Astrocyte (in vitro differentiated cells and primary cell): ENCODE data around the gene C21orf91. TPM values are rescaled to one million over a fixed set of nuclear protein-coding genes. Genes with fewer than 3 reads are reported as not detected.

ENCODE experiments used
- DNase-seq: peaks from one replicate; pipeline ENCODE4 v3.0.0-alpha.2; 2010; ENCODE audit warnings: low read depth
- FAIRE-seq: peaks from 2 replicates; lab custom pipeline; 2011; peaks lifted over from hg19 to GRCh38; lab: Jason Lieb, UNC
- H2AFZ ChIP-seq: 2 replicates; pipeline ENCODE4 v1.6.0; 2012; ENCODE audit warnings: low read depth, low read length, inconsistent platforms
- H3K27ac ChIP-seq: 2 replicates; pipeline ENCODE4 v1.5.1; 2011; ENCODE audit warnings: low read depth, low read length, inconsistent platforms
- H3K27me3 ChIP-seq: 2 replicates; pipeline ENCODE4 v1.6.0; 2011; ENCODE audit warnings: low read length, inconsistent platforms; ENCODE audit not compliant: insufficient read depth
- H3K36me3 ChIP-seq: 2 replicates; pipeline ENCODE4 v1.5.1; 2011; ENCODE audit warnings: low read length, inconsistent platforms; ENCODE audit not compliant: insufficient read depth
- H3K4me1 ChIP-seq: 2 replicates; pipeline ENCODE4 v1.5.1; 2011; ENCODE audit warnings: low read length, inconsistent platforms; ENCODE audit not compliant: insufficient read depth
- H3K4me2 ChIP-seq: 2 replicates; pipeline ENCODE4 v1.6.0; 2012; ENCODE audit warnings: low read length, inconsistent platforms
- H3K4me3 ChIP-seq: 2 replicates; pipeline ENCODE4 v1.5.1; 2011; ENCODE audit warnings: low read depth, mild to moderate bottlenecking, low read length, inconsistent platforms; ENCODE audit not compliant: insufficient read depth
- H3K79me2 ChIP-seq: 2 replicates; pipeline ENCODE4 v1.6.0; 2012; ENCODE audit warnings: mild to moderate bottlenecking, low read length, inconsistent platforms; ENCODE audit not compliant: insufficient read depth
- H3K9ac ChIP-seq: 2 replicates; pipeline ENCODE4 v1.6.0; 2012; ENCODE audit warnings: mild to moderate bottlenecking, low read length, inconsistent platforms
- H3K9me3 ChIP-seq: 2 replicates; pipeline ENCODE4 v1.5.1; 2012; ENCODE audit warnings: low read depth, mild to moderate bottlenecking, low read length, inconsistent platforms; ENCODE audit not compliant: insufficient read depth
- H4K20me1 ChIP-seq: 2 replicates; pipeline ENCODE4 v1.6.0; 2012; ENCODE audit warnings: low read length, inconsistent platforms; ENCODE audit not compliant: insufficient read depth
- H3K27ac Mint-ChIP-seq: one replicate; pipeline ENCODE4 v1.8.0; 2021; ENCODE audit warnings: mild to moderate bottlenecking, mixed read lengths; ENCODE audit not compliant: unreplicated experiment
- H3K27me3 Mint-ChIP-seq: one replicate; pipeline ENCODE4 v1.8.0; 2021; ENCODE audit warnings: low read depth, mixed read lengths; ENCODE audit not compliant: unreplicated experiment
- H3K36me3 Mint-ChIP-seq: one replicate; pipeline ENCODE4 v1.8.0; 2021; ENCODE audit warnings: low read depth, mixed read lengths; ENCODE audit not compliant: unreplicated experiment
- H3K4me1 Mint-ChIP-seq: one replicate; pipeline ENCODE4 v1.8.0; 2021; ENCODE audit warnings: low read depth, mixed read lengths; ENCODE audit not compliant: unreplicated experiment
- H3K4me3 Mint-ChIP-seq: one replicate; pipeline ENCODE4 v1.8.0; 2021; ENCODE audit warnings: mild to moderate bottlenecking, moderate library complexity, mixed read lengths; ENCODE audit not compliant: unreplicated experiment
- H3K9me3 Mint-ChIP-seq: one replicate; pipeline ENCODE4 v1.8.0; 2021; ENCODE audit warnings: mild to moderate bottlenecking, mixed read lengths; ENCODE audit not compliant: unreplicated experiment
- EZH2 ChIP-seq: IDR thresholded peaks from 2 replicates; pipeline ENCODE4 v1.6.1; 2012; ENCODE audit warnings: mild to moderate bottlenecking, low read length, inconsistent platforms; ENCODE audit not compliant: insufficient read depth
- total RNA-seq: library from RNA; stranded (reverse); gene quantifications from 2 replicates; pipeline ENCODE4 v1.2.1, GENCODE V29; 2021
- TF ChIP-seq, protein P1 (sequence below): IDR thresholded peaks from 2 replicates; pipeline ENCODE4 v1.5.1; 2011; ENCODE audit warnings: low read depth, mild to moderate bottlenecking, inconsistent platforms, low read length, moderate library complexity; ENCODE audit not compliant: insufficient read depth

Gene C21orf91
- total RNA-seq, 1 donor from 2014 or later: 31.9 TPM

DNA sequence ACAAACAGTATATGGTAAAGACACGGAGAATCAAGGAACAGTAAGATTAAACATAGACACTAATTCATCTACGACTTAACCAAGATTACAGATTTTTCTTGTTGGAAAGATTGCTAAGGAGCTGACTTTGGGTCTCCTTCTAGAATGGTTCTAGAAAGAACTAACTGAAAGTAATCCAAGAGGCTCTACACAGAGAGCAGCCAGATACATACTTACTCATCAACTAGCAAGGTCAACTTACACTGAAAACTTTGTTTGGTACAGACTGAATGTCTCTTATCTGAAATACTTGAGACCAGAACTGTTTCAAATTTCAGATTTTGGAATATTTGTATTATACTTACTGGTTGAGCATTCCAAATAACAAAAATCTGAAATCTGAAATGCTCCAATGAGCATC lies 5.8 kb downstream of the C21orf91 start:
- H2AFZ ChIP-seq: no peak overlapping the region
- H3K79me2 ChIP-seq: peaks cover 17% of the 10 kb centered on the region
- Mint-ChIP-seq H3K4me1 (peaks cover 4% of the 10 kb centered on the region), H3K36me3 (peaks cover 34% of the 10 kb centered on the region), H3K9me3 (peaks cover 7% of the 10 kb centered on the region), H3K4me3 (no peak overlapping the region), H3K27me3 (no peaks in the 10 kb centered on the region), H3K27ac (no peak overlapping the region)
- TF ChIP-seq, protein P1, sequence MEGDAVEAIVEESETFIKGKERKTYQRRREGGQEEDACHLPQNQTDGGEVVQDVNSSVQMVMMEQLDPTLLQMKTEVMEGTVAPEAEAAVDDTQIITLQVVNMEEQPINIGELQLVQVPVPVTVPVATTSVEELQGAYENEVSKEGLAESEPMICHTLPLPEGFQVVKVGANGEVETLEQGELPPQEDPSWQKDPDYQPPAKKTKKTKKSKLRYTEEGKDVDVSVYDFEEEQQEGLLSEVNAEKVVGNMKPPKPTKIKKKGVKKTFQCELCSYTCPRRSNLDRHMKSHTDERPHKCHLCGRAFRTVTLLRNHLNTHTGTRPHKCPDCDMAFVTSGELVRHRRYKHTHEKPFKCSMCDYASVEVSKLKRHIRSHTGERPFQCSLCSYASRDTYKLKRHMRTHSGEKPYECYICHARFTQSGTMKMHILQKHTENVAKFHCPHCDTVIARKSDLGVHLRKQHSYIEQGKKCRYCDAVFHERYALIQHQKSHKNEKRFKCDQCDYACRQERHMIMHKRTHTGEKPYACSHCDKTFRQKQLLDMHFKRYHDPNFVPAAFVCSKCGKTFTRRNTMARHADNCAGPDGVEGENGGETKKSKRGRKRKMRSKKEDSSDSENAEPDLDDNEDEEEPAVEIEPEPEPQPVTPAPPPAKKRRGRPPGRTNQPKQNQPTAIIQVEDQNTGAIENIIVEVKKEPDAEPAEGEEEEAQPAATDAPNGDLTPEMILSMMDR: no peak
- TF ChIP-seq EZH2: no peak
- no peak overlapping the region for H3K9ac ChIP-seq
- DNase-seq: no peak
- peaks cover 12% of the 10 kb centered on the region for H3K36me3 ChIP-seq
- peak; percentile 56 for FAIRE-seq
- no peak overlapping the region for H3K4me2 ChIP-seq
- H4K20me1 ChIP-seq: peaks cover 6% of the 10 kb centered on the region
- H3K27me3 ChIP-seq: no peaks in the 10 kb centered on the region
- H3K9me3 ChIP-seq: peaks cover 3% of the 10 kb centered on the region
- no peak overlapping the region for H3K4me3 ChIP-seq
- H3K4me1 ChIP-seq: no peaks in the 10 kb centered on the region
- H3K27ac ChIP-seq: no peak overlapping the region

DNA sequence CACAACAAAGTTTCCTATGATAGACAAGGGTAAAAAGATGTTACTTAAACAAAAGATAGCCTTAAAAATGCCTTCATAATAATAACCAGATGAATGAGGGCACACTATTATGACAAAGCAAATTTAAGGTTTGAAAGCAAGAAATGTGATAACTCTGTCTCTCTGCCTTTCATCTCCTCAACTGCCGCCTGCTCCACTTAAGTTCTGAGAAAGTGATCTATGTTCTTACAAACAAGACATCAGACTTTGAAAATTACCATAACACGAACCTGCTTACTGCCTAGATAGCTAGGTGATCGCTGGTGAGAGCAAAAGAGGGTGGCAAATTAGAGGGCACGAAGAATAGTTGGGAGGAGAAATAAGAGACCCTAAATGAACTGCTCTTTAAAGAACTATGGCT lies 13.2 kb downstream of the C21orf91 start:
- FAIRE-seq (no peak), DNase-seq (no peak)
- Mint-ChIP-seq H3K27ac (no peak overlapping the region), H3K9me3 (peaks cover 8% of the 10 kb centered on the region), H3K4me3 (no peak overlapping the region), H3K4me1 (peaks cover 9% of the 10 kb centered on the region), H3K27me3 (no peaks in the 10 kb centered on the region), H3K36me3 (peaks cover 38% of the 10 kb centered on the region)
- Histone ChIP-seq H3K9me3 (peaks cover 8% of the 10 kb centered on the region), H2AFZ (no peak overlapping the region), H3K4me2 (no peak overlapping the region), H3K79me2 (no peaks in the 10 kb centered on the region), H3K27me3 (no peaks in the 10 kb centered on the region), H3K9ac (no peak overlapping the region), H3K4me3 (no peak overlapping the region), H3K27ac (no peak overlapping the region), H4K20me1 (no peaks in the 10 kb centered on the region), H3K4me1 (no peaks in the 10 kb centered on the region), H3K36me3 (peaks cover 12% of the 10 kb centered on the region)
- TF ChIP-seq EZH2: no peak

DNA sequence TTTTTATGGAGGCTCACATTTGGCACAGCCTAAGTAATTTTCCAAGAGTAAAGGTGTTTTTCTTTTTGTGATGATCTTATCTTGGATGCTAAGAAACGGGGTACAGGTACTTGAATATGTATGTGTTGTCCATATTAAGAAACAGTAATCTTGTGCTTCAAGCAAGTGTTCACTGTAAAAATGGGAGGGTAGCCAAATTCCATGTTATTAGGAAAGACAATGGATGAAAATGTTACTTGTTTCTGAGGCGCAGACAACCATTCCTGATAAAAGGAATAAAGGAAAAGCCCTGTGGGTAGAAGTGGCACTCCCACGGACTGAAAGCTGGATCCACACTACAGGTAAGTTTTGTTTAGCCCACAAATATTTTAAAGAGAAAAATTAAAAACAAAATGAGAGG lies 15.6 kb downstream of the C21orf91 start:
- H3K36me3 ChIP-seq: peaks cover 7% of the 10 kb centered on the region
- H3K27ac Mint-ChIP-seq: no peak overlapping the region
- no peak overlapping the region for H3K27ac ChIP-seq
- H3K9me3 ChIP-seq: peaks cover 7% of the 10 kb centered on the region
- H4K20me1 ChIP-seq: peaks cover 4% of the 10 kb centered on the region
- no peaks in the 10 kb centered on the region for H3K27me3 ChIP-seq
- peaks cover 6% of the 10 kb centered on the region for H3K79me2 ChIP-seq
- no peak overlapping the region for H2AFZ ChIP-seq
- no peaks in the 10 kb centered on the region for H3K27me3 Mint-ChIP-seq
- no peak overlapping the region for H3K4me2 ChIP-seq
- no peak overlapping the region for H3K4me3 ChIP-seq
- H3K36me3 Mint-ChIP-seq: peaks cover 20% of the 10 kb centered on the region
- FAIRE-seq (no peak), DNase-seq (no peak)
- no peaks in the 10 kb centered on the region for H3K4me1 ChIP-seq
- peaks cover 3% of the 10 kb centered on the region for H3K9me3 Mint-ChIP-seq
- peaks cover 16% of the 10 kb centered on the region for H3K4me1 Mint-ChIP-seq
- no peak overlapping the region for H3K9ac ChIP-seq
- no peak overlapping the region for H3K4me3 Mint-ChIP-seq
- TF ChIP-seq, protein P1: no peak
- TF ChIP-seq EZH2: no peak
